ENCODE data around the gene HOXB4.

Gene HOXB4

DNA sequence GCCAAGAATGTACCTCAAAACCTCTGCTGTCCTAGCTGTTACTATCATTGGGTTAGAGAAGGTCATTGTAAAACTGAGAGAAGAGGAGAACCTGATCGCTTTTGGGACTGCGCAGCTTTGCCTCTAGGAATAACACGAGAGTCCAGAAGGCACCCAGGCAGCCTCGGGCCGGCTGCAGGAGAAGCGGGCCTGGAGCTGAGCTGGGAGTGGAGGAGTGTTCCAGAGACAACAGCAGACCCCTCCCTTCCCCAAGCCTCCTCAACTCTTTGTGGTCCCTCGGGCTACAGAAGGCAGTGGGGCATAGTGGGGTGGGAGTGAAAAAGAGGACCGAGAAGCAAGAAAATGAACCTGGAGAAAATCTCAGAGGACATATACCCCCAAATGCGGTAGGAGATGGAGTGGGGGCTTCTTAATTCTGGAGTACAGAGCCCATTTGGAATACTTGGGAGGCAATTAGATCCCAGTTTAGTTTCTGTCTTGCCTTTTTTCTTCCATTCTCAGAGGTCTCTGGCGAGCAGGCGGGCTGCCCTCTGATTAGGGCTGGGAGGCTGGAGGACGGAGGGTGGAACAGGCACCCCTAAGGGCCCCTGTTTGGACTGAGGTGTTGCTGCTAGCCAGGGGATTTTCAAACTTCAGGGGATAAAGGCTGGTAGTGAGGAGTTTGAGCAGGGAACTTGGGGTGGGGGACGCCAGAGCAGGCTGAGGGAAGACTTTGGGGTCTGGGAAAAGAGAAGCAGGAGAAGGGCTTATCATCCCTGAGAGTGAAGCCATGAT lies 19.9 kb downstream of the HOXB4 start:
- no peak for DNase-seq

DNA sequence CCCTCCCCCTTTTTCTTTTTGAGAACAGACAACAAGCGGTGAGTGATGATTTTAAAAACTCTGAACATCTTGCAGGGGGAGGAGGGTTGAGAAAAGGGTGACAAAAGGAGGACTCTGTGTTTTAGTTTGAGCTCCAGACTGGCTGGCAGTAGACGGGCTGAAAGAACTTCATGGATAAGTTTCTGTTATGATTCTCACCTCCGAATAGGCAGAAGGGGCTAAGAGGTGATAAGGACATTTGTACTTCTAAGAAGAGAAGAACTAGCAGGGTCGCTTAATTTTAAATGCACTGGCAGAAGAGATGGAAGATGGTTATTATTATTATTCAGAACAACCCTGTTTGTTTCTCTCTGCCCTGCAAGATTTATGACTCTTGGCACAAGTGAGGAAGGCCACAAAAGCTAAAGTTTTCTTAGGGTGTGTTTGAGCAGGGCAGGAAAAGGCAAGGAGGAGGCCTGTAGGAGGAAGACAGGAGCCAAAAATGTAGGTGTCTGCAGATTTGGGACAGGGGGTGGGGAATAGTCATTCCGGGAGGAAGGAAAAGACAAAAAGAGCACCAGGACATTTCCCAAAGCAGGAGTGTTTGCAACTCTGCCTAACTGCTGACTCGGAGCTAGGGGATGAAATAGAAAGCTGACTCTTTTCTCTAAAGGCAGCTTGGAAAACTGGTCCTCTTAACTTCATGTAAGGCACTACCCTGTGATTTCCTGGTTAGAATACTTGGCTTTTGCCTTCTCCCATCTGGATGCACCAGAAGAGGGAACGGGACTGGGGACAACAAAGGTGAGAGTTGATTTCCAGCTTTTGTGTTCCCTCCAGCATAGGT lies 21.4 kb downstream of the HOXB4 start:
- no peak for DNase-seq

DNA sequence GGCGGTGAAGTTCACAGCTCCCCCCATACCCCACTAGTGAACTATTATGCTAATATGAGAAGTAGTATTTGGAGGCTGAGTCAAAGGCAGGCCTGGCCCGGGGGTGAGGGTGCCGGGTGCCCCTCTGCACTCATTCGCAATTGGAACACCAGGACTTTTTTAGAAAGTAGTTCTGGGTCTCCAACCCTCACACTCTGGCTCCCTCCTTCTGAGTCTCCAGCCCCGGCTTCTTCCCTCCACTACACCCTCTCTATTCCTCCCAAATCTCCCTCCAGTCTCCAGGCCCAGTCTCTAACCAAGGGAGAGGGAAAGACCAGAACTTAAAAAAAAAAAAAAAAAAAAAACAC lies 21.9 kb downstream of the HOXB4 start:
- no peak for DNase-seq

DNA sequence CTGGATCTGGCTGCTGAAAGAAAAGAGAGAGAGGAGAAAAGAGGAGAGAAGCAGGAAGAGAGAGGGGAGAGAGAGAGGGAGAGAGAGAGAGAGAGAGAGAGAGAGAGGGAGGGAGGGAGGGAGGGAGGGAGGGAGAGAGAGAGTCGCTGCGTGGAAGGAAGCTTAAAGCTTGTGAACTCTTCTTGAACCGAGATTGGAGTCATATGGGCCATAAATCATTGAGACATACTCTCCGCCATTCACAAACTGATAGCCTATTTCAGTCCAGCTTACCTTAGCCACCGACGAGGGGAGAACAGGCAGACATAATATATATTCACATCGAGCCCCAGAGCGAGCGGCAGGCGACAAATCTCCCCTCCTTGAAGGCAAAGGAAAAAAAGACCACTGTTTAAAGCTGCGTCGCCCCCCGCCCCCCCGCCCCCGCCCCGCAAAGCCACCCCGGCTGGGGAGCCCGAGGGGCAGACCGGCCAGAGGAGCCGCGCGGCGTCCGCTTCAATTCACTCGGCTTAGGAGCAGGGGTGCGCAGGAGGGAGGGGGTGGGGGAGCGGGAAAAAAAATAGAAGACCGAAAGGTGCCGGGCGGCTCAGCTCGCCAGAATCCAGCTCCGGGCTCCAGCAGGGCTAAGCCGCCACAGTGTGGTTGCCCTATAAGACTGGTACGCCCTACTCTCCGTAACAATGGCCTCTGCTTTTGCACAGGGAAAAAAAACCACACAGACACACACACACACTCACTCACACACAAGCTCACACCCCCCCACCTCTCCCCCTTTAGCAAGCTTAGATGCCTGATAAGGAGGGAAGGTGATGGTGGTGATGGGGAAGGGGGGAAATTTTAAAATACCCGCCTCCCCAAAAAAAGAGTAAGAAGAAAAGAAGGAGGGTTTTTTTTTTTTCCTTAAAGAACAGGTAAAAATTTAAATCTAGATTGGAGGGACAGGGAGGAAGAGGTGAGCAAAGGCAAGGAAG lies 22.6 kb downstream of the HOXB4 start:
- no peak for DNase-seq

DNA sequence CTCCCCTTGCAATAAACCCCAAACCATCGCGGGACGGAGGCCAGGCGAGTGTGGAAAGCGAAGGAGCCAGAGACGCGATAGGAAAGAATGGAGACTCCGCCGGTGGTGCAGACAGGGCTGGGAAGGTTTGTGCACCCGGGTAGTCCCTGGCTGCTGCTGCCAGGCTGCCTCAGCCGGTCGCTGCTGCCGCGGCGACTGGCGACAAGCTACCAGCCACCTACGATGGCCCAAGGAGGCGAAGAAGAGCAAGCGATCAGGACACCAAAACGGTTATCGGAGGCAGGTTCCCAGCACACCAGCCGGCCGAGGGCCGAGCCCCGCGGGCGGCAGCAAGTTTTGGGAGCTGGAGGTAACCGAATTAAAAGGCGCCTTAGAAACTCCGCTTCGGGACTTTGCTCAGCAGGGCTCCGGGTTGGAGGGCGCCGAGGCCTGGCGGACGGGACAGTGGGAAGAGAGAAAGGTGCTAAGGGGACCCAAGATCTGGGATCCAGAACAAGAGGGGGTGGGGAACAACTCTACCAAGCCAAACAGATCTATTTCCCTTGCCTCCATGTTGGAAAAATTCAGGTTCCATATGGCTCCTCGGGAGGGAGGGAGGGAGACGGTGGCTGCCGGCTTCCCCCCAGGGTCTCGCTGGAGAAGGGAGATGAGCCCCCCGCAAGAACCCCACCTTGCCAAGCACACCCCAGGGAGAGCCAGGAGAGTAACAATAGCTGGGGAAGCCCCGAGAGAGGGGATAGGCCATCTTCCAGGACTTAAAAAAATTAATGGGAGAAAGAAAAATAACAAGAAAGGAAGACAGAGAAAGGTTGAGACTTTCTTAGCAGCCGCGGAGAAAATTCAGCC lies 23.5 kb downstream of the HOXB4 start:
- no peak for DNase-seq

DNA sequence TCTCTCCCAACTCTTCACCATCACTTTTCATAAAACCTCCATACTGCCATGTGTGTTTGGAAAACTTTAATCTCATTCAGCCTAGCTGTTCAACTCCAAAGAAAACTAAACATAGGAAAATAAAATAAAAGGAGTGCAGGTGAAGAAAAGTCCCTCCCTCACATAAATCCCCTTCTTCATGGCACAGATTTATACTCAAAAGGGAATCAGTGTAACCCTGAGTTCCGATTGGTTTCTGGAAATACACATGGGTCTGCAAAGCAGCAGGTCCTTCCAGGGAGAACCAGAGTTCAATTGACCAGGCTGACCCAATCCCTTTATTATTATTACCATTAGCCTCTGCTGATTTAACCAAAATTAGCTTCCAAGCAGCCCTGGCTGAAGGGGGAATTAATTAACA lies 24.3 kb downstream of the HOXB4 start:
- no peak for DNase-seq

DNA sequence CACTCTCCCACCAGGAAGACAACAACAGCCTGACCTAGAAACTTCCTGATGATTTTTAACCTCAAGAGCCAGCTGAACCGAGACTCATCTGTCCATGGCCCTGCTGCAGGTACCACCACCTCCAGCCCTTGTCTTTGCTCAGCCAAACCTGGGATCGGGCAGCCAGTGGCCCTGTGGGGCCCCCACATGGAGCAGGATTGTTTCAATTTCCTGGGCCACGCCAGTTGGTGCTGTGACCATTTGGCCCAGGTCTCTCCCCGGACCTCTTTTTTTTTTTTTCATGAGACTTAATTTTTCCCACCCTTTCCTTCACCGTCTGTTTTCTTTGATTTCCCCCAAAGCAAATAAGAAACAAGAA lies 25.0 kb downstream of the HOXB4 start:
- DNase-seq = no peak

DNA sequence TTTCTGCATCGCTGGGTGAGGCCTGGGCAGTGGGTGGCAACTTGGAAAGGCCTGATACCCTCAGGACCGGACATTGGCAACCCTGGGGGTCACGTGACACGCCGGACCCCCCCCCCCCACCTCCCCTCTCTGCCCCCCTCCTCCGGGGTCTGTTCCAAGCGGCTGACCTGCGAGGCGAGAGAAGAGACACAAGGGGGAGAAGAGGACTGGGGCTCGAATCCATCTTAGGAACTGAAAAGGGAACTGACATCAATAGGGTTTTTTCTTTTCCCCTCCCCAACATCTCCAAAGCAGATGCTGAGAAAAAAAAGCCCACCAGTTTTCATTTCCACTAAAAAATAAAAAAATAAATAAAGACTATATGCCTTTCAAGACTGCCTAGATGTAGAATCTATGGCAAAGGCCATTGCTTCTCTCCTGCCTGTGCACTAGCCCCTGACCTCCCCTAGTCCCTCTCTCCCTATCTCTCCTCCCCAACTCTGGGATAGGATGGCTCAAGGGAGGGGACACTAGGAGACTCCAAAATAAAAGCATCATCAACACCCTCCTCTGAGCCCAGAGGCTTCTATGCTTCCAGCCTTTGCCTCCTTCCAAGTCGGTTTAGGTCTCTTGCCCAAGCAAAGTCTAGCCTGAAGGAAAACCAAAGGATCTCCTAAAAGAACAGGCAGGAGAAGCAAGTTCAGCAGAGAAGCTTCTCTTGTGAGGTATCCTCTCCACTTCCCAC lies 25.5 kb downstream of the HOXB4 start:
- no peak for DNase-seq

DNA sequence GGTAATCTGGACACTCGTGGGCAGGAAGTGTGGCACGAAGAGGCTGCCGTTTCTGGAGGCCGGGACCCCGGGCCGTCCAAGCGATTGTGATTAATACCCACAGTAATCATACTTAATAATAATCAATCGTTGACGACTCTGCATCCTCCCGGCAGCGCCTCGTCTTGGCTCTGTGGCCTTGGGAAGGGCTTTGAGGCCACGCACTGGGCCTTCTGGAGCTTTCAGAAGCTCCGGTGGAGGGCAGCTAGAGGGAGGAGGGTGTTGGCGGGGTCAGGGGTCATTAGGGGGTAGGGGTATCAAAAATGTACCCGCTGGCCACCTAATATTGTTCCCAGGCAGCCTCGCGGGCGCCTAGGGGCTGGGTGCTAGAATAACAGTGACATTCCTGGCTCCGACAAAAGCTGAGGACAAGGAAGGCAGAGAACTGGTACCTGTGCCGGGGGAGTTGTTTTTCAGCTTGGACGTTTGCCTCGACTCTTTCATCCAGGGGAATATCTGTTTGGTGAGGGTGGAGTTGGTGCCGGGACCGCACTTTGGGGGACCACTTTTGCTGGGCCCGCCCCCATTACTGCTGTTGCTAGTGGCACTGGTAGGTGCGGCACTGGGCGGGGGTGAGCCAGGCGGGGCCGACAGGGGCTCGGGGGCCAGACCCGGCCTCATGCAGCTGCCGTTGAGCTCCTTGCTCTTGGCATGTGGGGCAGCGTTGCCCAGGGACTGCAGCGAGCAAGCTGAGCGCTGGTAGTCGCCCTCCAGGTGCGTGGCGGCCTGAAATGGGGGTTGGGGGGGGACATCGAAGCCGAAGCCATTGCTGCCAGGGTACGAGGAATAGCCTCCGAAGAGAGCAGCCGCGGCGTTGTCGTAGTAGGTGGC lies 26.3 kb downstream of the HOXB4 start:
- no peak for DNase-seq

DNA sequence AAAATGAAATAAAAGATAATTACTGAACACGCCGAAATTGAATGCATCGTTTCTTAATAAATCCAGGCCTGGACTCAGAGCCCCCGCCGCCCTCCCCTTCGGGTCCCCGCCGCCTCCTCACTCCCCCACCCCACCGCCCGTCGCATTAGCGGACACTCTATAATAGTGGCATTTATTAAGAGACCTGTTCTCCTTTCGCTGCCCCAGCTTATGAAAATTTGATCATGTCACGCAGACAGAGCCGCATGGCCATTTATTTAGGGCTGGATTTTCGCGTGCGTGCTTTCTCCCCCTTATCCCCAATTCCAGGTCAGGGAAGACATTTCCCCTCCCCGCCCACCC lies 27.0 kb downstream of the HOXB4 start:
- no peak for DNase-seq

DNA sequence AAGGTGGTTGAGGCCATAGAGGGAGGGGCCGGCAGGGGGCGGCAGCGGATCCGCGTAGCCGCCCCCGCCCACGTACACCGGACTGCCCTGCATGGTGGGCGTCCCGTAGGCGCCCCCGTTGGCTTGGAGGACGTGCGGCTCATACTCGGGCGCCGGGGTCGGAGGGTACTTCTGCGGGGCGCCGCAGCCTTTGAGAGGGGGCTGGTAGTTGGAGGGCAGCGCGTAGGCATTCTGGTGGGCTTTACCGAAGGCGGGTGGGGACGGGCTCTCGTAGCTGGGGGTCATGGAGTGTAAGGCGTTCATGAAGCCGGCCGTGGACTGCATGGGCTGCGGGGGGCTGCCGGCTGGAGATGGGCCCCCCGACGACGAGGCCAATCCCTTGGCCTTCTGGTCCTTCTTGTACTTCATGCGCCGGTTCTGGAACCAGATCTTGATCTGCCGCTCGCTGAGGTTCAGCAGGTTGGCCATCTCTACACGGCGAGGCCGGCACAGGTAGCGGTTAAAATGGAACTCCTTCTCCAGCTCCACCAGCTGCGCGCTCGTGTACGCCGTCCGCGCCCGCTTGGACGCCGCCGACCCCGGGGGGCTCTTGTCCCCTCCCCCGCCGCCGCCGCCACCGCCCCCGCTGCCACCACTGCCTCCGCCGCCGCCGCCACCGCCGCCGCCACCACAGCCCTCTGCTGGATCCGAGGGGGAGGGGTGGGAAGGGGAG lies 27.5 kb downstream of the HOXB4 start:
- DNase-seq = no peak

DNA sequence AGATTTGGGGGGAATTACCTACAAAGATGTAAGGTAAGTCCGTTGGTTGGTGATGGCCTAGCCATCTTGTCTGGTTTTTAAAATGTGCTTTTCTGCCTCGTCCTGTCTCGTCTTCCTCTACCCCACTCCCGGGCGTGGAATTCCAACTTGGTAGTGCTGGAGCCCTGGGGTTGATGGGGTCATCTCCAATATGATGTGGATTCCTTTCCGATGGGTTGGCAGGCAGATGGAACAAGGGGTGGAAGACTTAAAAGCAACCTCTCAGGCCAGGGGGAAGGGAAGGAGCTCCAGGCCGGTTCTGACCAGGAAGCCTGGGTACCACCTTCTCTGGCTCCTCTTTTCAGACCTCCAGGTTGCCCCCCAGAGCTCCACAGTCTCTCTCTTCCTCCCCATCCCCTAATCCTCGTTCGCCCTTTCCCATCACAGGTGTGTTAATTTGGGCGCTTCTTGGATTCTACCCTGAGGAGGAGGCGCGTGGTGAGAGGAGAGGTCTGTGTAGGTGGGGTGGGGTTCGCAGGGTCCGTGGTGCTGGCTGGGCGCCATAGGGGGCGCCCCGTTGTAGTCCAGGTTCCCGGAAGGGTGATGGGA lies 28.1 kb downstream of the HOXB4 start:
- no peak for DNase-seq

DNA sequence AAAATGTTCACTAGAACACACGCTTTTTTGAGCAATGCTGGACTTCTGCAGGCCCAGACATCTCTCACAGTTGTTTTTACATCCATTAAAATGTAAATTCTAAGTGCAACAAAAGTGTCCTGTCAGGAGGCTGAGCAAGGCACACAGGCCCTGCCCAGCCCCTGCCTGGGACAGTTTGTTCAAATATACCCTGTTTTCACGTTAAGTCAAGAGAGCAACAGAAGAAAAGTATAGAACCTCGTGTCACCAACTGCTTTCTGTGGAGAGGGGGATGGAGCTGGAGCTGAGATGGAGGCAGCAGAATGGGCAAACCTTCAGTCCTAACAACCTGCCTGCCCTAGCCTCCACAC lies 28.9 kb downstream of the HOXB4 start:
- no peak for DNase-seq

DNA sequence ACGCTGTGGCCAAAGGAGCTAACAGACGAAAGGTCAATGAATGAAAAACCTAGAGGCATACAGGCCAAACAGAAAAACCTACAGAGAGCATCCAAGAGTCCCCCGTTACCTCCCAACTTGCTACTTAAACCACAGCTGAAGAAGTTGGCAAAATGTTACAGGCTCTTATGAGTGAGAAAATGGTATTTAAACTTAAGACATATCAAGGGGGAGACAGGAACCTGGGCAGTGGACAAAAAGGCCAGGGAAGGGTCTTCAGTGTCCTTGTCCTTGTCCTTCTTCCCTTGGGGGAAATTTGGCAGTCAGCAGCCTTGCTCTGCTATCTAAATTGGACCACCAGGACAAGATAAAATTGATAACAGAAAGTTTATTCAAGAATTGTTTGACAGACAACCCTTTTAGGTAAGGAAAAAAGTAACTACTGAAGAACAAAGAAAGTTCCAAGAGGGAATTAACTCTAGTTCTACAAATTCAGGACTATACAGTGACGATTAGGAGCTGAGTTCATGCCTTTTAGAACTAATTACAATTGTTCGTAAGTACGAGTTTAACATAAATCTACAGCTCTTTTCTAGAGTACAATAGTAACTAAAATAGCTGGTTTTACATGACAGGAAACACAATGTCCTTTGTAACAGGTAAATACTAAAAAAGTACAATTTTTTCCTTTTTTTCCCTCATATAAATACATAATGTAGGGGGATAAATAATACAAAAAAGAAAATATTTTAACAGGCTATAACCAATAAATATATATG lies 29.4 kb downstream of the HOXB4 start:
- no peak for DNase-seq

DNA sequence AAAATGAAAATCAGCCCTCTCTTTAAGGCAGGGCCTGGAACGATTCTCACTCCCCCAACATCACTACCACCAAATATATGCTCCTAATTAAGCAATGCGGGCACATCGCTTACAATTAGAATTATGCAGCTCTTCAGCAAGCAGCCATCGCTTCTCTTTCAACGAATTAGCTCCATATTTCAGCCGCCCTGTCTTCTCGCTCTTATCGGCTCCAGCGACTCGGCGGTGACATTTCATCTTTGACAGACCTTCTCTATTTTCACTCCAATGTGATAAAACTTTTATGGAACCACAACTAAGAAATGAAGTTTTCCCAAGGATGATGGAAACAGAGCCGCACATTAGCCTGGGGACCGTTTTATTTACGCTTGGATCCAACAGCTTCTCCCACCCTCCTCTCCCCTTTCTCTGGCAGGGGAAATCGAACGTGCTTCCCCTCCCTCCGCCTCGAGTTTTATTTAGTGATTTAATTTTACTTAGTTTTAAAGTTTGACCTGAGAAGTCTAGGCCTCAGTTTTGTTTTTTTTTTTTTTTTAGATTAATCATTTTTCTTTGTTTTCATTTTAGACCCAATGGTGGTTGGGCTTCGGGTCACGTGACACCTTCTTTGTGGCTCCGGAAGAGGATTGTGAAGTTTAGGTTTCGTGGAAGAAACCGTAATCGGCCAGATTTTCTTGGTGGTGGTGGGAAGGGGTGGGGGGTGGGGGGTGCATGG lies 30.2 kb downstream of the HOXB4 start:
- DNase-seq = peak; percentile 42

DNA sequence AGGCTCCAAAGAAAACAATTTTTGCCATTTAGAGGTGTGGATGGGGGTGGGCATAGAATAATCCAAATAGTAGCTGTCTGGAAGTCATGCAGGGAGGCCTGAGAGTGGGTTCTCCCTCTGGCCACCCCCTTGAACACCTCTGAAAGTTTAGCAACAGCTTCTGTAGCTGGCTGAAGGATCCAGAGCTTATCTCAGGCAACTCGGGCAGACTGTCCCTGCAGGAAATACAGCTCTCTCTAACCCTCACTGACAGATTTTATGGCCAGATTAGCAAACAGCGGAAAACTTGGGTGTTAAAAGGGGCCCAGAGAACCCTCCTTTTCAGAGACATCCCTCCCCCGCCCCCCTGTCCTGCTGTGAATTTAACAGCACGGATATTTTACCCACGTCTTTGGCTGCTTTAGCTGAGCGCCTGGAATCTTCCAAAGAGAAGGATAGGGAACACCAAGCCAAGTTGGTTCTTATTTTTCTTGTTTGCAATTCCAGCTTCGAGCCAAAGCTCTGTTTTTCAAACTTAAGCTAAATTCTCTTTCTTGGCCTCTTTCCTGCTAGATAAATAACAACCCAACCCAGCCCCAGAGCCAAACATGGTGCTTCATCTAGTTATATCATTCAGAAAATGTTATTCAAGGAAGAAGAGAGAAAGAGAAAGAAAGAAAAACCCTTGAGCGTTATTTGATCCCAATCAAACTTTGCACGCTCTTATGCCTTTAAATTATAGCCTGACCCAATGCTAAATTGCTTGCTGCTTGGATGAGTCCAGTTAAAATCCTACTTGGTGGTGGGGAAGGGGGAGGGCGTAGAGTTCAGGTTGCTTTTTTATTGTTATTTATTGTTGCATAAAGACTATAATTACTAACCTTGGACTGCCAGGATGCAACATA lies 31.0 kb downstream of the HOXB4 start:
- DNase-seq = no peak
